Inflammatory macrophage treated with lipopolysaccharide for 4 hours (primary cell): ENCODE results near the gene GPR21.

Experiments used
- DNase-seq: peaks from one replicate; pipeline ENCODE4 v3.0.0-alpha.2; 2020

The GPR21 gene

GRCh38 chr9:123033352-123033751 is at the start of gene GPR21:
Gene GPR21, plus strand, starts transcription at chr9:123033667. Its CDS starts 900 bp downstream, at chr9:123034567.
- no peak for DNase-seq

GRCh38 chr9:122986010-122986409 is 47.5 kb upstream of the GPR21 start:
- no peak for DNase-seq

- no peak for DNase-seq
Measured at GRCh38 chr9:122988141-122988540, 45.3 kb upstream of the GPR21 start.

- DNase-seq: peak; percentile 12
Measured at GRCh38 chr9:122988920-122989621, 44.4 kb upstream of the GPR21 start.

- peak; percentile 68 for DNase-seq
Measured at GRCh38 chr9:122991370-122991830, 42.1 kb upstream of the GPR21 start.

GRCh38 chr9:122996586-122996985 is 36.9 kb upstream of the GPR21 start:
- no peak for DNase-seq

GRCh38 chr9:122998448-122998847 is 35.0 kb upstream of the GPR21 start:
- DNase-seq: no peak

GRCh38 chr9:123000371-123001068 is 32.9 kb upstream of the GPR21 start:
- no peak for DNase-seq

- peak; percentile 33 for DNase-seq
Measured at GRCh38 chr9:123002754-123003153, 30.7 kb upstream of the GPR21 start.

GRCh38 chr9:123003466-123003865 is 30.0 kb upstream of the GPR21 start:
- no peak for DNase-seq

- DNase-seq: no peak
Measured at GRCh38 chr9:123005964-123006363, 27.5 kb upstream of the GPR21 start.

GRCh38 chr9:123007269-123007668 is 26.2 kb upstream of the GPR21 start:
- DNase-seq: no peak

GRCh38 chr9:123008909-123009308 is 24.6 kb upstream of the GPR21 start:
- DNase-seq: no peak

- no peak for DNase-seq
Measured at GRCh38 chr9:123011380-123011779, 22.1 kb upstream of the GPR21 start.

- no peak for DNase-seq
Measured at GRCh38 chr9:123011878-123012528, 21.5 kb upstream of the GPR21 start.

GRCh38 chr9:123016631-123017030 is 16.8 kb upstream of the GPR21 start:
- DNase-seq: no peak

GRCh38 chr9:123020796-123021195 is 12.7 kb upstream of the GPR21 start:
- no peak for DNase-seq

- DNase-seq: no peak
Measured at GRCh38 chr9:123026425-123026824, 7.0 kb upstream of the GPR21 start.

- peak; percentile 11 for DNase-seq
Measured at GRCh38 chr9:123027517-123027916, 6.0 kb upstream of the GPR21 start.

- no peak for DNase-seq
Measured at GRCh38 chr9:123028136-123028535, 5.3 kb upstream of the GPR21 start.

- no peak for DNase-seq
Measured at GRCh38 chr9:123028973-123029372, 4.5 kb upstream of the GPR21 start.

- DNase-seq: no peak
Measured at GRCh38 chr9:123031963-123032362, 1.5 kb upstream of the GPR21 start.

GRCh38 chr9:123033864-123034601 is 566 bp downstream of the GPR21 start:
- DNase-seq: no peak
